ENCODE data around the gene DOK6. TPM values are rescaled to one million over a fixed set of nuclear protein-coding genes. Genes with fewer than 3 reads are reported as not detected.

The DOK6 gene
- total RNA-seq, 2 donors from 2014 or later: 0.59 to 0.61 TPM

GRCh38 chr18:69804776-69805501 lies 404.3 kb downstream of the DOK6 start:
- intact Hi-C loops (cut with DNase I): no loop called here
- H3K4me3 ChIP-seq: no peak overlapping the region
- no peaks in the 10 kb centered on the region for H3K27me3 ChIP-seq
- no peak for DNase-seq
- no peak for TF ChIP-seq CTCF (IDR thresholded peaks at IDR 0.05)
- H3K27ac ChIP-seq: no peak overlapping the region
- no peak overlapping the region for H3K9ac ChIP-seq (ENCODE audit: low read depth in 2 of 2, low read length in 2 of 2)
- no peaks in the 10 kb centered on the region for H3K9me3 ChIP-seq
- no peaks in the 10 kb centered on the region for H3K4me1 ChIP-seq
- H3K36me3 ChIP-seq: no peaks in the 10 kb centered on the region

- Histone ChIP-seq H3K36me3 (no peaks in the 10 kb centered on the region), H3K9ac (ENCODE audit: low read depth in 2 of 2, low read length in 2 of 2) (no peak overlapping the region), H3K4me3 (no peak overlapping the region), H3K9me3 (no peaks in the 10 kb centered on the region), H3K27me3 (no peaks in the 10 kb centered on the region), H3K4me1 (no peaks in the 10 kb centered on the region), H3K27ac (no peak overlapping the region)
- no peak for TF ChIP-seq CTCF (IDR thresholded peaks at IDR 0.05)
- DNase-seq: no peak
- intact Hi-C loops (cut with DNase I): no loop called here
Observed at GRCh38 chr18:69808399-69808798, 407.7 kb downstream of the DOK6 start.

- no peak for TF ChIP-seq CTCF (IDR thresholded peaks at IDR 0.05)
- H3K27ac ChIP-seq: no peak overlapping the region
Observed at GRCh38 chr18:69813559-69813958, 412.9 kb downstream of the DOK6 start.

GRCh38 chr18:69814861-69815385 lies 414.2 kb downstream of the DOK6 start:
- DNase-seq: no peak
- H3K36me3 ChIP-seq: no peaks in the 10 kb centered on the region
- no peak overlapping the region for H3K9ac ChIP-seq (ENCODE audit: low read depth in 2 of 2, low read length in 2 of 2)
- no peaks in the 10 kb centered on the region for H3K4me1 ChIP-seq
- no peak overlapping the region for H3K4me3 ChIP-seq
- intact Hi-C loops (cut with DNase I): no loop called here
- no peaks in the 10 kb centered on the region for H3K9me3 ChIP-seq
- H3K27me3 ChIP-seq: no peaks in the 10 kb centered on the region
- H3K27ac ChIP-seq: no peak overlapping the region
- no peak for TF ChIP-seq CTCF (IDR thresholded peaks at IDR 0.05)

More at GRCh38 chr18:69813559-69813958, 412.9 kb downstream of the DOK6 start:
- H3K9me3 ChIP-seq: no peaks in the 10 kb centered on the region
- no peaks in the 10 kb centered on the region for H3K36me3 ChIP-seq
- intact Hi-C loops (cut with DNase I): no loop called here
- H3K27me3 ChIP-seq: no peaks in the 10 kb centered on the region
- H3K4me3 ChIP-seq: no peak overlapping the region
- no peak for DNase-seq
- no peak overlapping the region for H3K9ac ChIP-seq (ENCODE audit: low read depth in 2 of 2, low read length in 2 of 2)
- no peaks in the 10 kb centered on the region for H3K4me1 ChIP-seq

- no peak for DNase-seq
- Histone ChIP-seq H3K4me3 (no peak overlapping the region), H3K9me3 (no peaks in the 10 kb centered on the region), H3K27ac (no peak overlapping the region), H3K27me3 (no peaks in the 10 kb centered on the region), H3K36me3 (no peaks in the 10 kb centered on the region), H3K9ac (ENCODE audit: low read depth in 2 of 2, low read length in 2 of 2) (no peak overlapping the region), H3K4me1 (no peaks in the 10 kb centered on the region)
- intact Hi-C loops (cut with DNase I): no loop called here
- TF ChIP-seq CTCF (IDR thresholded peaks at IDR 0.05): no peak
Observed at GRCh38 chr18:69817335-69817940, 416.8 kb downstream of the DOK6 start.

All from colonic mucosa (tissue), 4 donors.